Measurements from ENCODE around the gene ATP8A1.

DNA sequence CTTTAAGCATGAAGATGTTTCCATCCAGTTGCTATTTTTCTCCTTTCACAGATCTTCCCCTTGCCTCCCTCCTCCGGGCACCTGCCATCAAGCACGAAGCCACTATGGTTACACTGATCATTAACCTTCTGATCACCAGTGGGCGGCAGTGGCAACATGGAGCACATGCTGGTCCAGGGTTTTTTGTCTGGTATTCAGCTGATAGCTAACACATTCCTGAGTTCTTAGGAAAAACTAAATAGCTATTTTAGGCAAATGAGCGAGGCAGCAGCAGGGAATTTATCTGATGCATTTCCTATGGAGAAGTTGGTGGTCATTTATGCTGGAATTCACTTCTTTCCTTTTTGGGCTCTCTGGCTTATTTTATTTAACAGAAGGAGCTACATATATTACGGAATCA is 236.8 kb downstream of the ATP8A1 start:
- TF ChIP-seq, protein P1, sequence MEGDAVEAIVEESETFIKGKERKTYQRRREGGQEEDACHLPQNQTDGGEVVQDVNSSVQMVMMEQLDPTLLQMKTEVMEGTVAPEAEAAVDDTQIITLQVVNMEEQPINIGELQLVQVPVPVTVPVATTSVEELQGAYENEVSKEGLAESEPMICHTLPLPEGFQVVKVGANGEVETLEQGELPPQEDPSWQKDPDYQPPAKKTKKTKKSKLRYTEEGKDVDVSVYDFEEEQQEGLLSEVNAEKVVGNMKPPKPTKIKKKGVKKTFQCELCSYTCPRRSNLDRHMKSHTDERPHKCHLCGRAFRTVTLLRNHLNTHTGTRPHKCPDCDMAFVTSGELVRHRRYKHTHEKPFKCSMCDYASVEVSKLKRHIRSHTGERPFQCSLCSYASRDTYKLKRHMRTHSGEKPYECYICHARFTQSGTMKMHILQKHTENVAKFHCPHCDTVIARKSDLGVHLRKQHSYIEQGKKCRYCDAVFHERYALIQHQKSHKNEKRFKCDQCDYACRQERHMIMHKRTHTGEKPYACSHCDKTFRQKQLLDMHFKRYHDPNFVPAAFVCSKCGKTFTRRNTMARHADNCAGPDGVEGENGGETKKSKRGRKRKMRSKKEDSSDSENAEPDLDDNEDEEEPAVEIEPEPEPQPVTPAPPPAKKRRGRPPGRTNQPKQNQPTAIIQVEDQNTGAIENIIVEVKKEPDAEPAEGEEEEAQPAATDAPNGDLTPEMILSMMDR (IDR thresholded peaks at IDR 0.05): no peak
- no peak for TF ChIP-seq POLR2A (IDR thresholded peaks at IDR 0.05)

All from prostate gland (tissue), 2 donors.